Esophagus muscularis mucosa (tissue), 4 donors: Measurements from ENCODE around the gene MAK.
A peak's percentile ranks its signal among the peaks of the same experiment; 100 is the strongest.

Experiments used
- CTCF ChIP-seq, 3 experiments: fragments of 200-600 bp in 2 of 3; fragments of 450-650 bp in 1 of 3; sonication (generic) in 2 of 3; IDR thresholded peaks; one replicate each; pipeline ENCODE4 v1.5.1; 2017 to 2019; ENCODE audit warnings: antibody characterized with exemption in 3 of 3, mild to moderate bottlenecking in 2 of 3, moderate library complexity in 1 of 3
- EP300 ChIP-seq: sonication (generic); formaldehyde crosslinking; IDR thresholded peaks from one replicate; pipeline ENCODE4 v1.6.1; 2017; ENCODE audit warnings: antibody characterized with exemption
- POLR2AphosphoS5 ChIP-seq, 2 donors: sonication (generic); formaldehyde crosslinking; IDR thresholded peaks; one replicate each; pipeline ENCODE4 v1.6.1; 2017; ENCODE audit warnings: antibody characterized with exemption in 2 of 2

GRCh38 chr6:10720265-10720959, 117.9 kb downstream of the MAK start:
- peak; percentile 27 to 47 for TF ChIP-seq POLR2AphosphoS5 (IDR thresholded peaks at IDR 0.05)
- no peak for TF ChIP-seq CTCF (IDR thresholded peaks at IDR 0.05)
- no peak for TF ChIP-seq EP300
